Progenitor cell of endocrine pancreas (in vitro differentiated cells): ENCODE measurements around the gene SAP130. TPM values are rescaled to one million over a fixed set of nuclear protein-coding genes. Genes with fewer than 3 reads are reported as not detected.

Source experiments
- DNase-seq: peaks from one replicate; pipeline ENCODE4 v3.0.0; 2021; ENCODE audit warnings: low spot score; ENCODE audit not compliant: unreplicated experiment
- H3K27ac Mint-ChIP-seq: 2 replicates; pipeline ENCODE4 v1.8.0; 2021; ENCODE audit warnings: mild to moderate bottlenecking, moderate library complexity, mixed read lengths
- H3K27me3 Mint-ChIP-seq: 2 replicates; pipeline ENCODE4 v1.8.0; 2021; ENCODE audit warnings: mixed read lengths
- H3K36me3 Mint-ChIP-seq: 2 replicates; pipeline ENCODE4 v1.8.0; 2022; ENCODE audit warnings: mixed read lengths; ENCODE audit not compliant: insufficient read depth
- H3K4me1 Mint-ChIP-seq: 2 replicates; pipeline ENCODE4 v1.8.0; 2021; ENCODE audit warnings: low read depth, mixed read lengths
- H3K4me3 Mint-ChIP-seq: 2 replicates; pipeline ENCODE4 v1.8.0; 2021; ENCODE audit warnings: low read depth, mild to moderate bottlenecking, moderate library complexity, mixed read lengths
- H3K9me3 Mint-ChIP-seq: 2 replicates; pipeline ENCODE4 v1.8.0; 2021; ENCODE audit warnings: low read depth, mixed read lengths
- total RNA-seq: library from RNA; stranded (reverse); gene quantifications from 2 replicates; pipeline ENCODE4 v1.2.1, GENCODE V29; 2021
- TF ChIP-seq, protein P1 (sequence below): fragments of 200-600 bp; sonication (generic); IDR thresholded peaks from one replicate; pipeline ENCODE4 v1.5.0; 2021; ENCODE audit warnings: antibody characterized with exemption, mild to moderate bottlenecking; ENCODE audit not compliant: unreplicated experiment

The SAP130 gene
- total RNA-seq, 1 donor from 2014 or later = 45.3 TPM

DNA sequence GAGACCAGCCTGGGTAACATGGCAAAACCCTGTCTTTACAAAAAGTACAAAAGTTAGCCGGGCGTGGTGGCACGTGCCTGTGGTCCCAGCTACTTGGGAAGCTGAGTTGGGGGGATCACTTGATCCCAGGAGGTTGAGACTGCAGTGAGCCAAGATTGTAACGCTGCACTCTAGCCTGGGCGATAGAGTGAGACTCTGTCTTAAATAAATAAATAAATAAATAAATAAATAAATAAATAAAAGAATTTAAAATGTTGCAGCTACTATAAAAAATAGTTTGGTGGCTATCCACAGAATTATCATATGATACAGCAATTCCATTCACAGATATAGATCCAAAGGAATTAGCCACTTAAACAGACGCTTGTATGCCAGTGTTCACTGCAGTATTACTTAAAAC lies 92.5 kb downstream of the SAP130 start:
- TF ChIP-seq, protein P1, sequence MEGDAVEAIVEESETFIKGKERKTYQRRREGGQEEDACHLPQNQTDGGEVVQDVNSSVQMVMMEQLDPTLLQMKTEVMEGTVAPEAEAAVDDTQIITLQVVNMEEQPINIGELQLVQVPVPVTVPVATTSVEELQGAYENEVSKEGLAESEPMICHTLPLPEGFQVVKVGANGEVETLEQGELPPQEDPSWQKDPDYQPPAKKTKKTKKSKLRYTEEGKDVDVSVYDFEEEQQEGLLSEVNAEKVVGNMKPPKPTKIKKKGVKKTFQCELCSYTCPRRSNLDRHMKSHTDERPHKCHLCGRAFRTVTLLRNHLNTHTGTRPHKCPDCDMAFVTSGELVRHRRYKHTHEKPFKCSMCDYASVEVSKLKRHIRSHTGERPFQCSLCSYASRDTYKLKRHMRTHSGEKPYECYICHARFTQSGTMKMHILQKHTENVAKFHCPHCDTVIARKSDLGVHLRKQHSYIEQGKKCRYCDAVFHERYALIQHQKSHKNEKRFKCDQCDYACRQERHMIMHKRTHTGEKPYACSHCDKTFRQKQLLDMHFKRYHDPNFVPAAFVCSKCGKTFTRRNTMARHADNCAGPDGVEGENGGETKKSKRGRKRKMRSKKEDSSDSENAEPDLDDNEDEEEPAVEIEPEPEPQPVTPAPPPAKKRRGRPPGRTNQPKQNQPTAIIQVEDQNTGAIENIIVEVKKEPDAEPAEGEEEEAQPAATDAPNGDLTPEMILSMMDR = no peak
- Mint-ChIP-seq H3K36me3 (no peaks in the 10 kb centered on the region), H3K9me3 (no peaks in the 10 kb centered on the region), H3K4me1 (no peaks in the 10 kb centered on the region), H3K27ac (no peak overlapping the region), H3K4me3 (no peak overlapping the region), H3K27me3 (no peaks in the 10 kb centered on the region)
- DNase-seq = no peak

DNA sequence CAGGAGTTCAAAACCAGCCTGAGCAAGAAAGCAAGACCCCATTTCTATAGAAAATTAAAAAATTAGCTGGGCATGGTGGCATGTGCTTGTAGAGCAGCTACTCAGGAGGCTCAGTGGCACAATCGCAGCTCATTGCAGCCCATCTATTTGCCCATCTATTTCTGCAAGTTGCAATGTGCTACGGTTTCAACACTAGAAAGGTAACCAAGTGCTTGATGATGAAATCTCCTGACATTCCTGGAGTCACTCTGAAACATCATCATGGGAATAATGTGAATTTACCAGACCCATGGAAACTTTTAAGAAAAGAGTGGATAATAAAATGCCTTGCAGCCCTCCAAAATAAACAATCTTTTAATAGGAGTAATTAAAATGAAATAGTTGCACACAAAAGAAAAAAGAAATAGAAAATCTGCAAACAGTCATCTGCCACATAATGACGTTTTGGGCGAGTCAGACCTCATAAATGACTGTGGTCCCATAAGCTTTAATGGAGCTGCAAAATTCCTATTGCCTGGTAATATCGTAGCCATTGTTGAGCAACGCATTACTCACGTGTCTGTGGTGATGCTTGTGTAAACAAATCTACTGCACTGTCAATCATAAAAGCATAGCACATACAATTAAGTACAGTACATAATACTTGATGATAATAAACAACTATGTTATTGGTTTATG lies 95.5 kb downstream of the SAP130 start:
- no peak for DNase-seq
- H3K27ac Mint-ChIP-seq = no peak overlapping the region
- H3K9me3 Mint-ChIP-seq = no peaks in the 10 kb centered on the region
- H3K4me3 Mint-ChIP-seq = no peak overlapping the region
- no peaks in the 10 kb centered on the region for H3K4me1 Mint-ChIP-seq
- no peaks in the 10 kb centered on the region for H3K36me3 Mint-ChIP-seq
- H3K27me3 Mint-ChIP-seq = no peaks in the 10 kb centered on the region
- TF ChIP-seq, protein P1 = no peak

DNA sequence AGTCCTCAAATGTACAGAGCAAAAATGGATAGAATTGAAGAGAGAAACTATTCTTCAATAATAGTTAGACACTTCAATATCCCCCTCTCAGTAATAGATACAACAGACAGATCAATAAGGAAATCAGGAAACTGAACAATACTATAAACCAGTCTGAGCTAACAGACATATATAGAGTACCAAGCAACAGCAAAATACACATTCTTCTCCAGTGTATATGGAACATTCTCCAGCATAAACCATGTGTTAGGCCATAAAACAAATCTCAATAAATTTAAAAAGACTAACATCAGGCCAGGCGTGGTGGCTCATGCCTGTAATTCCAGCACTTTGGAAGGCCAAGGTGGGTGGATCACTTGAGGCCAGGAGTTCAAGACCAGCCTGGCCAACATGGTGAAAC lies 98.4 kb downstream of the SAP130 start:
- no peaks in the 10 kb centered on the region for H3K27me3 Mint-ChIP-seq
- H3K27ac Mint-ChIP-seq = no peak overlapping the region
- no peaks in the 10 kb centered on the region for H3K9me3 Mint-ChIP-seq
- no peak overlapping the region for H3K4me3 Mint-ChIP-seq
- TF ChIP-seq, protein P1 = no peak
- DNase-seq = no peak
- no peaks in the 10 kb centered on the region for H3K4me1 Mint-ChIP-seq
- no peaks in the 10 kb centered on the region for H3K36me3 Mint-ChIP-seq

DNA sequence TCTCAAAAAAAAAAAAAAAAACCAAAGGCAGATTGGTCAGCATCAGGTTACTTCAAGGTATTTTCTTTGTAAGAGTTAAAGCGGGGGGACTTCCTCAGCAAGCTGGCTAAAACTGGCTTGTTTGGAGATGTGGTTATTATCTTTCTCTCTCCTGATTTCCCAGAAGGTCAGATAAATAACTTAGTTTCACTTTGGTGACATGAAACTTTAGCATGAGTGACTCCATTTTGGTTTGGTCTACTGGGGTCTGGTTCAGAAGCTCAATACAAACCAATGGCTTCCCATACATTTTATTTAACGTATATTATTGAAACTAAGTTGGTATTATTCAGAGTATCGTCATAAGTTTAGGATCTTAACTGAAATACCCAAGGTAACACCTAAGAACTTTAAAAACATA lies 100.5 kb downstream of the SAP130 start:
- H3K4me3 Mint-ChIP-seq = no peak overlapping the region
- H3K27ac Mint-ChIP-seq = no peak overlapping the region
- no peaks in the 10 kb centered on the region for H3K9me3 Mint-ChIP-seq
- peaks cover 3% of the 10 kb centered on the region for H3K4me1 Mint-ChIP-seq
- H3K27me3 Mint-ChIP-seq = no peaks in the 10 kb centered on the region
- TF ChIP-seq, protein P1 = no peak
- DNase-seq = no peak
- H3K36me3 Mint-ChIP-seq = no peaks in the 10 kb centered on the region

DNA sequence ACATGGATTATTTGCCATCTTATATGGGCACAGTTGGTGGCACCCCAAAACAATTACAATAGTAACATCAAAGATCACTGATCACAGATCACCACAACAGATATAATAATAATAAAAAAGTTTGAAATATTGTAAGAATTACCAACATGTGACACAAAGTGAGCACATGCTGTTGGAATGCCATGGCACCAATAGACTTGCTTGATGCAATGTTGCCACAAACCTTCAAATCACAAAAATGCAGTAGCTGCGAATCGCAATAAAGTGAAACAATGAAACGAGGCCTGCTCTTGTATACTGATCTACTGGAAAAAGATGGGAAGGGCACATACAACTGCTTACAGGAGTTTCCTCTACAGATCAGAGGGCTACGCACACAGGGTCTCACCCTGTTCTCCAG lies 109.9 kb downstream of the SAP130 start:
- Mint-ChIP-seq H3K27me3 (no peaks in the 10 kb centered on the region), H3K9me3 (no peaks in the 10 kb centered on the region), H3K4me3 (no peak overlapping the region), H3K4me1 (peaks cover 11% of the 10 kb centered on the region), H3K27ac (no peak overlapping the region), H3K36me3 (no peaks in the 10 kb centered on the region)
- TF ChIP-seq, protein P1 = no peak
- no peak for DNase-seq
